Activated CD4-positive, CD25-positive, alpha-beta regulatory T cell treated with anti-CD3 and anti-CD28 coated beads, Interleukin-2, amount 50 U/mL, for 72 hours (primary cell): ENCODE results near the gene OS9.
"Not testable (repeated sequence)": the region's sequence is repeated elsewhere in the genome, so short reads cannot be mapped to it uniquely, and the experiment has no call there.

ENCODE experiments used
- DNase-seq: peaks from one replicate; pipeline ENCODE4 v3.0.0; 2021

OS9 gene

DNA sequence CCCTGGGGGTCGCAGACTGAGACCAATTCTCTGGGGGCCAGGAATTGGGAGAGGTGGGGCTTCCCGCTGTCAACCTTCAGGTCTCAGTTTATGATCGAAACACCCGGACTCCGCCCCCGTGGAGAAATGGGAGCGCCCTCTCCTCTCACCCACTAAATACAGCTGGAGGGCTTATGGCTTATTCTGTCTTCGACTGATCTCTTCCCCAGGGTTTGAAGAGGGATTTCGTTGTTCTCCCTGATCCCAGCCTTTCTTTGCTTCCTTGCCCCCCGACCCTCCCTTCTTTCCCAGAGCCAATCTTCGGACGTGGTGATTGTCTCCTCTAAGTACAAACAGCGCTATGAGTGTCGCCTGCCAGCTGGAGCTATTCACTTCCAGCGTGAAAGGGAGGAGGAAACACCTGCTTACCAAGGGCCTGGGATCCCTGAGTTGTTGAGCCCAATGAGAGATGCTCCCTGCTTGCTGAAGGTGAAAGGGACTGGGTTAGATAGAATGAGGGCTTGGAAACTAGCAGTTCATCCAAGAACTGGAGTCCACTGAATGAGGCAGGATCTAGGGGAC lies 607 bp downstream of the OS9 start:
- DNase-seq: no peak

DNA sequence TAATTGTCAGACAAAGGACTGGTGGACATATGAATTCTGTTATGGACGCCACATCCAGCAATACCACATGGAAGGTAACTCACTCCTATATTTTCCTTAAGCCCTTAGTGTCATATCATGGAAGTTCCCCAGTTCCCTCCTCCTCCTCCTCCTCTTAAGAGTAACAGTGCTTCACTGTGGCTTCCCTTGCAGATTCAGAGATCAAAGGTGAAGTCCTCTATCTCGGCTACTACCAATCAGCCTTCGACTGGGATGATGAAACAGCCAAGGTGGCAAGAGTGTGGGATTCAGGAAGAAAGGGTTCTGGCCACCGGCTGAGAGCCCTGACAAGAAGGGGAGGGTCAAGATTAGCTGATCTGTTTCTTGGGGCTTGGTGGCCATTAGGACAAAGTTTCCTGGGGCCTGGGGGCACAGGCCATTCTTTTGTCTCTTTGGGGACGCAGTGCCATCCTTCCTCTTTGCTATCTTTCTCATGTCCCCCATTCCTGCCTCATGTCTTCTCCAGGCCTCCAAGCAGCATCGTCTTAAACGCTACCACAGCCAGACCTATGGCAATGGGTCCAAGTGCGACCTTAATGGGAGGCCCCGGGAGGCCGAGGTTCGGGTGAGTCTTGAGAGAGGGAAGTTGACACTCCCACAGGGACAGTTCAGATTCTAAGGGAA lies 2.0 kb downstream of the OS9 start:
- DNase-seq: no peak

DNA sequence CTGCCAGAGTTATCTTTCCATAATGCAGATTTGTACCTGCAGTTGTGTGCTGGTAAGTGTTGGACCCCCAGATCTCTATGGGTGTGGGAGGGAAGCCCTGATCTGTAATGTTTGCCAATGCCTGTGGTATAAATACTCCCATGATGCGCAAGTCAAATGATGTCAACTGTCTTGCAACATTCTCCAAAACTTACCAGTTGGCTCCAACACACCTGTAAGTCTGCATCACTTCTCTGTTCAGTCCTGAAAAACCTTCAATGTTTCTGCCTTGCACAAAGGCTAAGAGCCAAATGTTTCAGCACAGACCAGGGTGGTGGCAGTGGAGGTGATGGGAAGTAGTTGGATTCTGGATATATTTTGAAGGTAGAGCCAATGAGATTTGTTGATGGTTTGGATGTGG lies 3.1 kb downstream of the OS9 start:
- no peak for DNase-seq

DNA sequence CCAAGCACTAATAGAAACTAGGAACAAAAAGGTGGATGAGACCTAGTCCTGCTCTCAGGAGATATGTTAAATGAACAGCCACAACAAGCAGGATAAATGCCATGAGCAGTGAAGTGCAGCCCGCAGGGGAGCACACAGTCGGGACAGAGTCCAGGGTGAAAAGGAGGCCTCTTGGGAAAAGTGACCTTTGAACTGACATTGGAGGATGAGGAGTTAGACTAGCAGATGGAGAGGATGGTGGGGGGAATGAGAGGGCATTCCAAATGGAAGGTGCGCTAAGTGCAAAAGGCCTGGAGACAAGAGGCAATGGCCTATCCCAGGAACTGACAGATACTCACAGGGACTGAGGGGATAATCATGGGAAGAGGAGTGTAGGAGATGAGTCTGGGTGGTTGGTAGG lies 4.5 kb downstream of the OS9 start:
- DNase-seq: no peak

DNA sequence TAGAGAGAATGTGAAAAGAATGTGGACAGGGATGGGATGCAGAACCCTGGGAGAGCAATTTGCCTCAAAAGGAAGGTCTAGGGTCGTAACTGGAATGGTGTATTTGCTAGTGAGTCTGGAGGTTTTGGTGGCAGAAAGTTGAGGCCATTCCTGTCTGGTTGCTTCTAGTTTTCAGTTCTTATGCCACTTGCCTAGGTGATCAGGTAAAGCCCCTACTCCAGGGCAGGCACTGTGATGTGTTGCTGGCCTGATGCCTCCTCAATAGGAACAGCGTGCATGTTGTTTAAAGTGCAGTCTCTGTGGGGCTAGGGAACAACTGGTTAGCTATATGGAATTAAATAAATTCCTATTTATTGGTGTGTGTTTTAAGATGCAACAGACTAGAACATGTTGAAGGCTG lies 6.4 kb downstream of the OS9 start:
- no peak for DNase-seq

DNA sequence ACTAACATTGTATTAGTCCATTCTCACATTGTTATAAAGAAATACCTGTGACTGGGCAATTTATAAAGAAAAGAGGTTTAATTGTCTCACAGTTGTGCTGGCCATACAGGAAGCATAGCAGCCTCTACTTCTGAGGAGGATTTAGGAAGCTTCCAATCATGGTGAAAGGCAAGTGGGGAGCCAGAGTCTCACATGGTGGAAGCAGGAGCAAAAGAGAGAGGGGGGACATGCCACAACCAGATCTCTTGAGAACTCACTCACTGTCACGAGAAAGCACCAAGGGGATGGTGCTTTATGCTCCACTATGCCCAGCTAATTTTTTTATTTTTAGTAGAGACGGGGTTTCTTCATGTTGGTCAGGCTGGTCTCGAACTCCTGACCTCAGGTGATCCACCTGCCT lies 13.3 kb downstream of the OS9 start:
- DNase-seq: no peak

DNA sequence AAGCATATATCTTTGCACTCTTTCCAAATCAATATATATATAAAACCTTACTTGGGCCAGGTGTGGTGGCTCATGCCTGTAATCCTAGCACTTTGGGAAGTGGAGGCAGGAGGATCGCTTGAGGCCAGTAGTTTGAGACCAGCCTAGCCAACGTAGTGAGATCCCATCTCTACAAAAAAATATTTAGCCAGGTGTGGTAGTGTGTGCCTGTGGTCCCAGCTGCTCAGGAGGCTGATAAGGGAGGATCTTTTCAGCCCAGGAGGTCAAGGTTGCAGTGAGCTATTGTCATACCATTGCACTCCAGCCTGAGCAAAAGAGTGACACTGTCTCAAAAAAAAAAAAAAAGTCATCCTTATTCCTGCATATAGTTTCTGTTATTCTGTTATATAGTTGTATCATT lies 14.4 kb downstream of the OS9 start:
- no peak for DNase-seq

DNA sequence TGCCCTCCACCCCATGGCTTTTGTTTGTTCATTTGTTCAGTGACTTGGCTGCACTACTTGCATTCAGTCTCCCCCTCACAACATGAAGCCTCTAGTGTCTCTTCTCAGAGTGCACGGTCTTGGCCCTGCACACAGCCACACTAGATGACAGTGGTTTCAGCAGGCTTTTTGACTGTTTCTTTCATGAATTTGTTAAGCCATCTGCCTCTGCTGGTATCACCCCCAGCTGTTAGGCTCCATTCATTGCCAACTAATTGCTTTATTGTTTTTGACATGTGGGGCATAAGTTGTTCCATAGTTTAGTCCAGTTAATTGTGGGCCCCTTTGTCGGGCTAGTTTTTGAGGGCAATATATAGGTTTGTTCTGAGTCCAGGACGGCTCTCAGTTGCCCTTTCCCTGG lies 18.8 kb downstream of the OS9 start:
- DNase-seq: no peak

DNA sequence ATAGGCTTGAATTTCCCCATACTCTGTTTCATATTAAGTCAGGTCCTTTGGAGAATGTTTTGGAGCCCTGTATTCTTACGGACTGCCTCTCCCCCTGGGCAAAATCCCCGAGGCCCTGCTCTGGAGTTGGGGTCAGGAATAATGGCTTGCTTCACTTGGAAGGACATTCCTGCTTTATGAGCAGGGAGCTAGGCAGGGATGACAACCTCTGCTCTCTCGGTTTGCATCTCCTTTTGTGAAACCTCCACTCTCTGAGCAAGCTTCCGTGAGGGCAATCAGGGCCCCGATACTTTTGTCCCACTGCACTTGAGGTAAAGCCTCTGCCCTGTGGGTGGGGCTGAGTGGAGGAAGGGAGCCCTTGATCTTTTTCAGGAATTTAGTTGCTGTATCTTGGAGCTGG lies 19.3 kb downstream of the OS9 start:
- no peak for DNase-seq

DNA sequence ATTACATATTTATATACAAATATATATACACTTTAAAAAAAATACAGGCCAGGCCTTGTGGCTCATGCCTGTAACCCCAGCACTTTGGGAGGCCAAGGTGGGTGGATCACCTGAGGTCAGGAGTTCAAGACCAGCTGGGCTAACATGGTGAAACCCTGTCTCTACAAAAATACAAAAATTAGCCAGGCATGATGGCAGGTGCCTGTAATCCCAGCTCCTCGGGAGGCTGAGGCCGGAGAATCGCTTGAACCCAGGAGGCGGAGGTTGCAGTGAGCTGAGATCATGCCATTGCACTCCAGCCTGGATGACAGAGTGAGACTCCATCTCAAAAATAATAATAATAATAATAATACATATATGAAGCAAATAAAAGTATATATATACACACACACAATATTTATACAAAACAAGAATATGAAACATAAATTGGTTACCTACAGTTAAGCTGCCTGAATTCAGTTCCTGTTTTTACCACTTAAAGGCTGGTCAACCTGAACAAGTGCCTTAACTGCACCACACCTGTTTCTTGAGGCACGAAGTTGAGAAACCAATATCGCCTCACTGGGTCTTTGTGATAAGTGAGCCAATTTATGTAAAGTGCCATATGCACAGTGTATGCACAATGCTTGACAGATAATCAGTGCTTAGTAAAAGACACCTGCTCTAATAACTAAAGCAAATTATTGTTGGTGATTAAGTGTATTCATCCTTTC lies 21.3 kb downstream of the OS9 start:
- DNase-seq: not testable (repeated sequence)

DNA sequence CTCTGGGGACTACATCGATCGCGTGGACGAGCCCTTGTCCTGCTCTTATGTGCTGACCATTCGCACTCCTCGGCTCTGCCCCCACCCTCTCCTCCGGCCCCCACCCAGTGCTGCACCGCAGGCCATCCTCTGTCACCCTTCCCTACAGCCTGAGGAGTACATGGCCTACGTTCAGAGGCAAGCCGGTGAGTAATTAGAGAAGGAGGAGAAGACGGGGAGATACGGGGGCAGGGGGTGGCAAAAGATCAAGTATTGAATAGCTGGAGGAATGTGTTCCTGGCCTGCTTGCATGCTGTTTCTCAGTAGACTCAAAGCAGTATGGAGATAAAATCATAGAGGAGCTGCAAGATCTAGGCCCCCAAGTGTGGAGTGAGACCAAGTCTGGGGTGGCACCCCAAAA lies 21.9 kb downstream of the OS9 start:
- DNase-seq: no peak

DNA sequence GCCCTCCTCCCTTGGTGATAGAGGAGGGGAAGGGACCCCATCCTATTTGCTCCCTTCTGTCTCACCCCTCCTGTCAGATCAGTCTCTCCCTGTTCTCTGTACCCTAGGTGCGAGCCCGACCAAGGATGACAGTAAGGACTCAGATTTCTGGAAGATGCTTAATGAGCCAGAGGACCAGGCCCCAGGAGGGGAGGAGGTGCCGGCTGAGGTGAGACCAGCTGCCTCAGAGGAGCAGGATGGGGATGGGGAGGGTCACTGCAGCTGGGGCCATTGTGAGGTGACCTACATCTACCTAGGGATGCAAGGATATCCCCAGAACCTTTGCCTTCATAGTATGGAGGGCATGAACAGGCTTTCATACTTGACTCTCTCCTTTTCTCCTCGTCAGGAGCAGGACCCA lies 22.4 kb downstream of the OS9 start:
- DNase-seq: no peak

DNA sequence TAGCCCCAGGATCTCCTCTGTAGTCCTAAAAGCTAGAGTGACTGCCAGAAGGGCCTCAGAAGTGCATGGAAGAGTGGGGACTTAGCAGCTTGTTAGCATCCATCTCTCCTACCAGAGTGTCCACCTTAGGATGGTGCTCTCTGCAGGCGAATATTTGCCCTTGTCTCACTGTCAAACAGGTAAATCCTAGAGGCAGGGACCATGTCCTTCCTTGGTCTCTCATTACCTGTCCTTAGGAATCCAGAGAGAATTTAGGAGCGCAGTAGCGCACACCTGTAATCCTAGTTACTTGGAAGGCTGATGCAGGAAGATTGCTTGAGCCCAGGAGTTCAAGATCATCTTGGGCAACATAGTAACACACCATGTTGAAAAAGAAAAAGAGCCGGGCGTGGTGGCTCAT lies 23.2 kb downstream of the OS9 start:
- no peak for DNase-seq

DNA sequence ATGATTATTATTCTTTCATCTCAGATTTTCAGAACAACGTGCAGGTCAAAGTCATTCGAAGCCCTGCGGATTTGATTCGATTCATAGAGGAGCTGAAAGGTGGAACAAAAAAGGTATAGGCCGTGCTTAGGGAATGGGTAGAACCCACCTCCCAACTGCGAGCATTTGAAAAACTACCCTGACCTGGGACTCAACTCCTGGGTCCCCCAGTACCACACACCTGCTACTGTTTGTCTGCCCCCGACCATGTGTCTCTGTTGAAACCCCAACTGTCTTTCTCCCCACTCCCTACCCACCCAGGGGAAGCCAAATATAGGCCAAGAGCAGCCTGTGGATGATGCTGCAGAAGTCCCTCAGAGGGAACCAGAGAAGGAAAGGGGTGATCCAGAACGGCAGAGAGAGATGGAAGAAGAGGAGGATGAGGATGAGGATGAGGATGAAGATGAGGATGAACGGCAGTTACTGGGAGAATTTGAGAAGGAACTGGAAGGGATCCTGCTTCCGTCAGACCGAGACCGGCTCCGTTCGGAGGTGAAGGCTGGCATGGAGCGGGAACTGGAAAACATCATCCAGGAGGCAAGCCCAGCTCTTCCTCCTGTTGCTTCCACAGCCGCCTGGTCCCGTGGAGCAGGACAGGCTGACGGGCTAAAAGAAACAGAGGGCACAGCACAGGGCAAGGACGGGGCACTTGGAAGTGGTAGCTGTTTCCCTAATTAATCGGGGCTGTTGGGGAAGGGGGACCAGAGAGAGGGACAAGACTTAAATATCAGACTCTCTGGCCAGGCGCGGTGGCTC lies 24.1 kb downstream of the OS9 start:
- DNase-seq: no peak

DNA sequence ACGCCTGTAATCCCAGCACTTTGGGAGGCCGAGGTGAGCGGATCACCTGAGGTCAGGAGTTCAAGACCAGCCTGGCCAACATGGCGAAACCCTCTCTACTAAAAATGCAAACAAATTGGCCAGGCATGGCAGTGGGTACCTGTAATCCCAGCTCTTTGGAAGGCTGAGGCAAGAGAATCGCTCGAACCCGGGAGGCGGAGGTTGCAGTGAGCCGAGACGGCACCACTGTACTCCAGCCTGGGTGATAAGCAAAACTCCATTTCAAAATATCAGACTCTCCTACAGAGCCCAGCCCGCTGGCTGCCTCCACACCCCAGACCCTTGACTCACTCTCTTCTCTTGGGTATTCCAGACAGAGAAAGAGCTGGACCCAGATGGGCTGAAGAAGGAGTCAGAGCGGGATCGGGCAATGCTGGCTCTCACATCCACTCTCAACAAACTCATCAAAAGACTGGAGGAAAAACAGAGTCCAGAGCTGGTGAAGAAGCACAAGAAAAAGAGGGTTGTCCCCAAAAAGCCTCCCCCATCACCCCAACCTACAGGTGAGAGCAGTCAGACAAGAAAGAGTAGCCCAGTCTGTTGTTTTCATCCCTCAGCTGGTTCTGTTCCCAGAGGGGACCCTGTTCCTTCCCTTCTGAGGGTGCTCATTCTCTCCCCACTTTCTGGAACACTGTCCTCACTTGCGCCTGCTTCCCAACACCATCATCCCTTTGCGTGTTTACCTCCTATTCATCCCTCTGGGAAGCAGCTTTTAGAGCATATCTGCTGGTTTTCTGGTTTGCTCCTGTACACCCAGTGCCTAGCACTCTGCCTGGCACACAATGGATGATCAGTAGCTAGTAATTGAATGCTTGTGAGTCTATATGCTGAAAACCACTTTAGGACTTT lies 25.0 kb downstream of the OS9 start:
- no peak for DNase-seq

DNA sequence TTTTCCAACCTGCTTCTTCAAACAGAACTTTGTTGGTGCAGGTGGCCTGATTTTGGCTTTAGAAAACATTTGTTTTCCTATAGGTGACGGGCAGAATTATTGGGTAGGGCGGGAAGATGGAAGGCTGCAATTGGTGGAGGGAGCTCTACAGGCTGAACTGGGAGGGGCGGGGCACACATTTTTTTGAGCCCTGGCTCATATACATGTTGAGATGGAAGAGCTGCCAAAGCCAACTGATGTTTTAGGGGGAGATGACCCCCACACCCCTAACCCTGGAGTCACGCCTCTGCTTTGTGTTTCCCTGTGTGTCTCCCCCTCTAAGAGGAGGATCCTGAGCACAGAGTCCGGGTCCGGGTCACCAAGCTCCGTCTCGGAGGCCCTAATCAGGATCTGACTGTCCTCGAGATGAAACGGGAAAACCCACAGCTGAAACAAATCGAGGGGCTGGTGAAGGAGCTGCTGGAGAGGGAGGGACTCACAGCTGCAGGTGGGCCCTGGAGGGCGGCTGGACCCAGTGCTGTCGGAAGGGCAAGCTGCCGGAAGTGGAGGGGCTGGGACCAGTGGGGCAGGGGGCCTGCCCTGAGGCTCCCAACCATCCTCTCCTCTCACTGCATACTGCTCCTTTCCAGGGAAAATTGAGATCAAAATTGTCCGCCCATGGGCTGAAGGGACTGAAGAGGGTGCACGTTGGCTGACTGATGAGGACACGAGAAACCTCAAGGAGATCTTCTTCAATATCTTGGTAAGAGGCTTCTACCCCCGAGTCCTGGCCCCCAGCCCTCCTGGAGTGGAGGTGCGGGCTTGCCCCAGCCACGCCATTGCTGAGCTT lies 26.1 kb downstream of the OS9 start:
- no peak for DNase-seq

DNA sequence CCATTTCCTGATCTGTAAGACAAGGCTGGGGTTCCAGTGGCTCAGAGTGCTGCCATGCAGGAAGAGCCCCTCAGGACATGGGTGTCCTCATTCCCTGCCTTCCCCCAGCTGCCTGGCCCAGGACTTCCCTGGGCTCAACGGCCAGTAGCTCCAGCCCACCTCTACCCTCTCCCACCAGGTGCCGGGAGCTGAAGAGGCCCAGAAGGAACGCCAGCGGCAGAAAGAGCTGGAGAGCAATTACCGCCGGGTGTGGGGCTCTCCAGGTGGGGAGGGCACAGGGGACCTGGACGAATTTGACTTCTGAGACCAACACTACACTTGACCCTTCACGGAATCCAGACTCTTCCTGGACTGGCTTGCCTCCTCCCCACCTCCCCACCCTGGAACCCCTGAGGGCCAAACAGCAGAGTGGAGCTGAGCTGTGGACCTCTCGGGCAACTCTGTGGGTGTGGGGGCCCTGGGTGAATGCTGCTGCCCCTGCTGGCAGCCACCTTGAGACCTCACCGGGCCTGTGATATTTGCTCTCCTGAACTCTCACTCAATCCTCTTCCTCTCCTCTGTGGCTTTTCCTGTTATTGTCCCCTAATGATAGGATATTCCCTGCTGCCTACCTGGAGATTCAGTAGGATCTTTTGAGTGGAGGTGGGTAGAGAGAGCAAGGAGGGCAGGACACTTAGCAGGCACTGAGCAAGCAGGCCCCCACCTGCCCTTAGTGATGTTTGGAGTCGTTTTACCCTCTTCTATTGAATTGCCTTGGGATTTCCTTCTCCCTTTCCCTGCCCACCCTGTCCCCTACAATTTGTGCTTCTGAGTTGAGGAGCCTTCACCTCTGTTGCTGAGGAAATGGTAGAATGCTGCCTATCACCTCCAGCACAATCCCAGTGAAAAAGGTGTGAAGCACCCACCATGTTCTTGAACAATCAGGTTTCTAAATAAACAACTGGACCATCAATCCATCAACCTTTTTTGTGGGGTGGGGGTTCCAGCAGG lies 27.0 kb downstream of the OS9 start:
- no peak for DNase-seq

DNA sequence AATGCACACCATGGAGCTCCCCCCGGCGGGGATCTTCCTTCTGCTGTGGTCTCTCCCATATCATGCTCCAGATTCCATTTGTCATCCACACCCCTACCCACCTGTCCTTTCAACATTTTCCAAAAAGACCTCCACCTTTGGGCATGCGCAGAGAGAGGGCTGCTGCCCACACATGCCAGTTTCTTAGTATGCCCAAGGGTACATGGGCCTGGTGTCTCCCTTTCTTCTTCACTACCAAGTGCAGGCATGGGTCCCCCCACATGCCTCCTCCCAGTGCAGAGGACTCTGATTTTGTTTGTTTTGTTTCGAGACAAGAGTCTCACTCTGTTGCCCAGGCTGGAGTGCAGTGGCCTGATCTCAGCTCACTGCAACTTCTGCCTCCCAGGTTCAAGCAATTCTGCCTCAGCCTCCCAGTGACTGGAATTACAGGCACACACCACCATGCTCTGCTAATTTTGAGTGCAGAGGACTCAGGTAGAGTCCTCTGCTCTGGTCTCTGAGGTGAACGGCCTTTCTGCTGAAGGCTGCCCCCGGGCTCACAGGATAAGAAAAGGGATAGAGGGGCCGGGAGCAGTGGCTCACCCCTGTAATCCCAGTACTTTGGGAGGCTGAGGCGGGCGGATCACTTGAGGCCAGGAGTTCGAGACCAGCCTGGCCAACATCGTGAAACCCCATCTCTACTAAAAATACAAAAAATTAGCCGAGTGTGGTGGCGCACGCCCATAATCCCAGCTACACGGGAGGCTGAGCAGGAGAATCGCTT lies 28.1 kb downstream of the OS9 start:
- not testable (repeated sequence) for DNase-seq

DNA sequence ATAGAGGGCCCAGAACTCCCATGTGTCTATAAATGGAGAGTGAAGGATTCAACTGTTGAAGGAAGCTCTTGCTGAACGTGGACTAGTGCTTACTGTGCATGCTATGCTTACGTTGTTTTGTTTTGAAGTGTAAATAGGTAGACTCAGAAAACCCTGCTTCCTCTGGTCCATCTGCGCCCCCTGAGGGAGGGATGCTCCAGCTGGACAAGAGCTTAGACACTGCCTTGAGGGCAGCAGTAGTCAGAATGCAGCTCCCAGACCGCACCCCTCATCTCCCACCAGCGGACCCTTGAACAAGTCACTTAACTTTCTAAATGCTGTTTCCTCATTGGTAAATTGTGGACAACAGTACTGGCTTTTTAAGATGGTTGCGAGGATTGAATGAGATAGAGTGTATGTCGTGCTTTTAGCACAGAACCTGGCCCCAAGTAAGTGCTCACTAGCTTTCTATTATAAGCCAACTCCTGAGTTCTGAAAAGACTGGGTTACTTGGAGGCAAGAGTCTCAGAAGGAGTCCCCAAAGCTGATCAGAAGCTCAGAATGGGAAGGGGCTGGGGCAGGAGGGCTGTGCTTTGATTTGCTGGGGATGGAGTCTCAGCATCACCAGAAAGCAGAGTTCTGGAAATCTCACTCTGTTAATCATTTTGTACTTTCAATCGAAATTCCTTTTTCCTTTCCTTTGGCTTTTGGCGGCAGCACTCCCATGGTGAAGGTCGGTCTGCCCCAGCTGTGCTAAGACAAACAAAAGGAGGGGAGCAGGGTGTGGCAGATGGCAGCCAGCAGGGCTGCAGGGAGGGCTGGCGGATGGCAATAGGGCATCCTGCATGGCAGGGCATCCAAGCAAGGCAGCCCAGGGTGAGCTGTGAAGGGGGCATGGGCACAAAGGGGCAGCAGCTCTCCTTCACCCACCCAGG lies 29.0 kb downstream of the OS9 start:
- no peak for DNase-seq
